ENCODE measurements around the gene RDH13. TPM values are rescaled to one million over a fixed set of nuclear protein-coding genes. Genes with fewer than 3 reads are reported as not detected.

RDH13 gene
- total and polyA plus RNA-seq, 10 donors: 4.6 to 31.5 (median 17.2) TPM

GRCh38 chr19:55097864-55098715, 35.1 kb upstream of the RDH13 start:
- 63 to 73% (median 66%) methylated on average over 21 to 23 of the region's 23 CpGs for WGBS, 5 donors
- Histone ChIP-seq H3K9me3 (peaks cover 0 to 6% (median 3%) of the 10 kb centered on the region in 8 donors), H3K4me1 (peaks cover 5 to 36% (median 26%) of the 10 kb centered on the region in 6 donors), H3K27ac (peak overlapping the region in 7 of 8 donors; percentile 9 to 66 (median 58)), H3K36me3 (peaks cover 0 to 85% (median 58%) of the 10 kb centered on the region in 6 donors), H3K4me3 (no peak overlapping the region), H3K27me3 (replicated peaks in 1 of 7) (no peaks in the 10 kb centered on the region)
- intact Hi-C loops (cut with DNase I; ENCODE audit: low total_unique reads): no loop called here
- TF ChIP-seq POLR2A (IDR thresholded peaks at IDR 0.05) (no peak), POLR2AphosphoS5 (IDR thresholded peaks at IDR 0.05) (peak; percentile 50 to 71 (median 57)), CTCF (IDR thresholded peaks at IDR 0.05 in 8 of 11, conservative IDR thresholded peaks at IDR 0.05 in 3 of 11) (no peak)
- DNase-seq: no peak

- Histone ChIP-seq H3K27ac (no peak overlapping the region), H3K36me3 (peaks cover 0 to 85% (median 60%) of the 10 kb centered on the region in 6 donors), H3K4me3 (no peak overlapping the region), H3K4me1 (peaks cover 5 to 36% (median 26%) of the 10 kb centered on the region in 6 donors), H3K27me3 (replicated peaks in 1 of 7) (no peaks in the 10 kb centered on the region), H3K9me3 (no peaks in the 10 kb centered on the region)
- intact Hi-C loops (cut with DNase I; ENCODE audit: low total_unique reads): no loop called here
- WGBS, 5 donors: 85 to 95% (median 90%) methylated on average over 18 to 23 of the region's 23 CpGs
- no peak for DNase-seq
- TF ChIP-seq CTCF (IDR thresholded peaks at IDR 0.05 in 8 of 11, conservative IDR thresholded peaks at IDR 0.05 in 3 of 11) (no peak), POLR2A (IDR thresholded peaks at IDR 0.05) (no peak), POLR2AphosphoS5 (IDR thresholded peaks at IDR 0.05) (peak in 1 of 3 donors; percentile 9)
Measured at GRCh38 chr19:55096061-55096701, 33.2 kb upstream of the RDH13 start.

- H3K9me3 ChIP-seq: no peaks in the 10 kb centered on the region
- no peak for DNase-seq
- WGBS, 5 donors: 87 to 93% (median 90%) methylated on average over 16 to 23 of the region's 23 CpGs
- intact Hi-C loops (cut with DNase I; ENCODE audit: low total_unique reads): no loop called here
- H3K27ac ChIP-seq: no peak overlapping the region
- no peaks in the 10 kb centered on the region for H3K27me3 ChIP-seq (replicated peaks in 1 of 7)
- H3K4me3 ChIP-seq: no peak overlapping the region
- TF ChIP-seq POLR2AphosphoS5 (IDR thresholded peaks at IDR 0.05) (no peak), POLR2A (IDR thresholded peaks at IDR 0.05) (no peak), CTCF (IDR thresholded peaks at IDR 0.05 in 8 of 11, conservative IDR thresholded peaks at IDR 0.05 in 3 of 11) (no peak)
- H3K4me1 ChIP-seq: peaks cover 5 to 30% (median 26%) of the 10 kb centered on the region in 6 donors
- peaks cover 0 to 85% (median 61%) of the 10 kb centered on the region in 6 donors for H3K36me3 ChIP-seq
Measured at GRCh38 chr19:55095260-55096060, 32.5 kb upstream of the RDH13 start.
